Rectal smooth muscle tissue (tissue), 1 donor: ENCODE data around the gene PXDN.

Experiments
- H3K27ac ChIP-seq: one replicate; pipeline ENCODE4 v1.7.0; 2013; ENCODE audit warnings: low read depth, low read length, inconsistent platforms
- H3K27me3 ChIP-seq: one replicate; pipeline ENCODE4 v1.7.0; 2013; ENCODE audit warnings: low read length; ENCODE audit not compliant: control insufficient read depth, insufficient read depth
- H3K36me3 ChIP-seq: one replicate; pipeline ENCODE4 v1.7.0; 2013; ENCODE audit warnings: low read length; ENCODE audit not compliant: control insufficient read depth, insufficient read depth
- H3K4me1 ChIP-seq: one replicate; pipeline ENCODE4 v1.7.0; 2013; ENCODE audit warnings: low read length; ENCODE audit not compliant: control insufficient read depth, insufficient read depth
- H3K4me3 ChIP-seq: one replicate; pipeline ENCODE4 v1.7.0; 2013; ENCODE audit warnings: low read length
- H3K9ac ChIP-seq: one replicate; pipeline ENCODE4 v1.7.0; 2013; ENCODE audit warnings: low read length

Gene PXDN

GRCh38 chr2:1672738-1673137, 71.6 kb downstream of the PXDN start:
- Histone ChIP-seq H3K4me3 (no peak overlapping the region), H3K9ac (no peak overlapping the region), H3K36me3 (peaks cover 11% of the 10 kb centered on the region), H3K27me3 (no peaks in the 10 kb centered on the region), H3K4me1 (peaks cover 19% of the 10 kb centered on the region), H3K27ac (no peak overlapping the region)

GRCh38 chr2:1671916-1672315, 72.4 kb downstream of the PXDN start:
- H3K4me3 ChIP-seq: no peak overlapping the region
- peaks cover 19% of the 10 kb centered on the region for H3K4me1 ChIP-seq
- peaks cover 8% of the 10 kb centered on the region for H3K36me3 ChIP-seq
- no peak overlapping the region for H3K27ac ChIP-seq
- H3K27me3 ChIP-seq: no peaks in the 10 kb centered on the region
- no peak overlapping the region for H3K9ac ChIP-seq

- no peak overlapping the region for H3K9ac ChIP-seq
- H3K27me3 ChIP-seq: no peaks in the 10 kb centered on the region
- peaks cover 8% of the 10 kb centered on the region for H3K4me1 ChIP-seq
- H3K27ac ChIP-seq: no peak overlapping the region
- no peak overlapping the region for H3K4me3 ChIP-seq
- peaks cover 5% of the 10 kb centered on the region for H3K36me3 ChIP-seq
Measured at GRCh38 chr2:1670636-1671035, 73.7 kb downstream of the PXDN start.

- Histone ChIP-seq H3K27me3 (no peaks in the 10 kb centered on the region), H3K9ac (no peak overlapping the region), H3K4me1 (no peaks in the 10 kb centered on the region), H3K27ac (no peak overlapping the region), H3K36me3 (peaks cover 20% of the 10 kb centered on the region), H3K4me3 (no peak overlapping the region)
Measured at GRCh38 chr2:1665761-1666505, 78.4 kb downstream of the PXDN start.

- peaks cover 32% of the 10 kb centered on the region for H3K36me3 ChIP-seq
- H3K27me3 ChIP-seq: no peaks in the 10 kb centered on the region
- H3K4me3 ChIP-seq: no peak overlapping the region
- no peaks in the 10 kb centered on the region for H3K4me1 ChIP-seq
- no peak overlapping the region for H3K9ac ChIP-seq
- H3K27ac ChIP-seq: no peak overlapping the region
Measured at GRCh38 chr2:1664698-1665097, 79.6 kb downstream of the PXDN start.

- no peak overlapping the region for H3K9ac ChIP-seq
- H3K4me3 ChIP-seq: no peak overlapping the region
- H3K27me3 ChIP-seq: no peaks in the 10 kb centered on the region
- no peak overlapping the region for H3K27ac ChIP-seq
- peaks cover 32% of the 10 kb centered on the region for H3K36me3 ChIP-seq
- no peaks in the 10 kb centered on the region for H3K4me1 ChIP-seq
Measured at GRCh38 chr2:1664076-1664605, 80.2 kb downstream of the PXDN start.

GRCh38 chr2:1663621-1664020, 80.7 kb downstream of the PXDN start:
- Histone ChIP-seq H3K4me3 (no peak overlapping the region), H3K9ac (no peak overlapping the region), H3K4me1 (no peaks in the 10 kb centered on the region), H3K27me3 (no peaks in the 10 kb centered on the region), H3K36me3 (peaks cover 32% of the 10 kb centered on the region), H3K27ac (no peak overlapping the region)

- no peaks in the 10 kb centered on the region for H3K27me3 ChIP-seq
- no peak overlapping the region for H3K4me3 ChIP-seq
- peaks cover 35% of the 10 kb centered on the region for H3K36me3 ChIP-seq
- H3K9ac ChIP-seq: no peak overlapping the region
- no peak overlapping the region for H3K27ac ChIP-seq
- H3K4me1 ChIP-seq: no peaks in the 10 kb centered on the region
Measured at GRCh38 chr2:1662606-1663180, 81.6 kb downstream of the PXDN start.

- no peaks in the 10 kb centered on the region for H3K4me1 ChIP-seq
- H3K36me3 ChIP-seq: peaks cover 35% of the 10 kb centered on the region
- no peak overlapping the region for H3K4me3 ChIP-seq
- H3K27ac ChIP-seq: no peak overlapping the region
- H3K9ac ChIP-seq: no peak overlapping the region
- no peaks in the 10 kb centered on the region for H3K27me3 ChIP-seq
Measured at GRCh38 chr2:1661891-1662605, 82.3 kb downstream of the PXDN start.

- Histone ChIP-seq H3K4me3 (no peak overlapping the region), H3K4me1 (no peaks in the 10 kb centered on the region), H3K36me3 (peaks cover 35% of the 10 kb centered on the region), H3K9ac (no peak overlapping the region), H3K27me3 (no peaks in the 10 kb centered on the region), H3K27ac (no peak overlapping the region)
Measured at GRCh38 chr2:1660656-1661640, 83.4 kb downstream of the PXDN start.

- Histone ChIP-seq H3K4me1 (no peaks in the 10 kb centered on the region), H3K27ac (no peak overlapping the region), H3K4me3 (no peak overlapping the region), H3K36me3 (peaks cover 35% of the 10 kb centered on the region), H3K27me3 (no peaks in the 10 kb centered on the region), H3K9ac (no peak overlapping the region)
Measured at GRCh38 chr2:1659951-1660565, 84.3 kb downstream of the PXDN start.
